Measurements from ENCODE around the gene SEMA3D.

SEMA3D gene

GRCh38 chr7:85078181-85078580 is 108.7 kb downstream of the SEMA3D start:
- no peak for DNase-seq (ENCODE audit: low read depth)

GRCh38 chr7:85075864-85076263 is 111.0 kb downstream of the SEMA3D start:
- DNase-seq (ENCODE audit: low read depth) = no peak

GRCh38 chr7:85074992-85075391 is 111.9 kb downstream of the SEMA3D start:
- DNase-seq (ENCODE audit: low read depth) = no peak

GRCh38 chr7:85074016-85074415 is 112.8 kb downstream of the SEMA3D start:
- no peak for DNase-seq (ENCODE audit: low read depth)

GRCh38 chr7:85070967-85071628 is 115.8 kb downstream of the SEMA3D start:
- DNase-seq (ENCODE audit: low read depth) = no peak

GRCh38 chr7:85068799-85069198 is 118.1 kb downstream of the SEMA3D start:
- no peak for DNase-seq (ENCODE audit: low read depth)

- DNase-seq (ENCODE audit: low read depth) = no peak
Measured at GRCh38 chr7:85067371-85067770, 119.5 kb downstream of the SEMA3D start.

- DNase-seq (ENCODE audit: low read depth) = no peak
Measured at GRCh38 chr7:85065888-85066485, 120.9 kb downstream of the SEMA3D start.

- DNase-seq (ENCODE audit: low read depth) = no peak
Measured at GRCh38 chr7:85065306-85065705, 121.5 kb downstream of the SEMA3D start.

GRCh38 chr7:85062651-85063050 is 124.2 kb downstream of the SEMA3D start:
- DNase-seq (ENCODE audit: low read depth) = no peak

- no peak for DNase-seq (ENCODE audit: low read depth)
Measured at GRCh38 chr7:85061456-85061855, 125.4 kb downstream of the SEMA3D start.

GRCh38 chr7:85060696-85061095 is 126.2 kb downstream of the SEMA3D start:
- DNase-seq (ENCODE audit: low read depth) = no peak

GRCh38 chr7:85055906-85056305 is 130.9 kb downstream of the SEMA3D start:
- DNase-seq (ENCODE audit: low read depth) = no peak

- DNase-seq (ENCODE audit: low read depth) = no peak
Measured at GRCh38 chr7:85055196-85055595, 131.7 kb downstream of the SEMA3D start.

GRCh38 chr7:85054306-85054705 is 132.6 kb downstream of the SEMA3D start:
- no peak for DNase-seq (ENCODE audit: low read depth)

GRCh38 chr7:85052894-85053293 is 134.0 kb downstream of the SEMA3D start:
- DNase-seq (ENCODE audit: low read depth) = no peak

GRCh38 chr7:85052056-85052737 is 134.7 kb downstream of the SEMA3D start:
- DNase-seq (ENCODE audit: low read depth) = no peak

GRCh38 chr7:85046534-85046933 is 140.3 kb downstream of the SEMA3D start:
- DNase-seq (ENCODE audit: low read depth) = no peak

- no peak for DNase-seq (ENCODE audit: low read depth)
Measured at GRCh38 chr7:85041605-85042216, 145.1 kb downstream of the SEMA3D start.

GRCh38 chr7:85039196-85039923 is 147.5 kb downstream of the SEMA3D start:
- no peak for DNase-seq (ENCODE audit: low read depth)

- no peak for DNase-seq (ENCODE audit: low read depth)
Measured at GRCh38 chr7:85038466-85038865, 148.4 kb downstream of the SEMA3D start.

GRCh38 chr7:85033263-85033662 is 153.6 kb downstream of the SEMA3D start:
- no peak for DNase-seq (ENCODE audit: low read depth)

All from stimulated activated CD8-positive, alpha-beta memory T cell treated with anti-CD3 and anti-CD28 coated beads, Interleukin-4, amount 100 ng/mL, for 24 hours (primary cell).